C4-2B (cell line): Measurements from ENCODE around the gene ZNF718.

Experiments used
- ZFX ChIP-seq: fragments of 450-650 bp; IDR thresholded peaks from 2 replicates; pipeline ENCODE4 v1.6.1; 2017
- TF ChIP-seq, protein P1 (sequence below): fragments of 450-650 bp; conservative IDR thresholded peaks from 2 replicates; pipeline ENCODE4 v1.5.1; 2017; ENCODE audit warnings: mild to moderate bottlenecking

DNA sequence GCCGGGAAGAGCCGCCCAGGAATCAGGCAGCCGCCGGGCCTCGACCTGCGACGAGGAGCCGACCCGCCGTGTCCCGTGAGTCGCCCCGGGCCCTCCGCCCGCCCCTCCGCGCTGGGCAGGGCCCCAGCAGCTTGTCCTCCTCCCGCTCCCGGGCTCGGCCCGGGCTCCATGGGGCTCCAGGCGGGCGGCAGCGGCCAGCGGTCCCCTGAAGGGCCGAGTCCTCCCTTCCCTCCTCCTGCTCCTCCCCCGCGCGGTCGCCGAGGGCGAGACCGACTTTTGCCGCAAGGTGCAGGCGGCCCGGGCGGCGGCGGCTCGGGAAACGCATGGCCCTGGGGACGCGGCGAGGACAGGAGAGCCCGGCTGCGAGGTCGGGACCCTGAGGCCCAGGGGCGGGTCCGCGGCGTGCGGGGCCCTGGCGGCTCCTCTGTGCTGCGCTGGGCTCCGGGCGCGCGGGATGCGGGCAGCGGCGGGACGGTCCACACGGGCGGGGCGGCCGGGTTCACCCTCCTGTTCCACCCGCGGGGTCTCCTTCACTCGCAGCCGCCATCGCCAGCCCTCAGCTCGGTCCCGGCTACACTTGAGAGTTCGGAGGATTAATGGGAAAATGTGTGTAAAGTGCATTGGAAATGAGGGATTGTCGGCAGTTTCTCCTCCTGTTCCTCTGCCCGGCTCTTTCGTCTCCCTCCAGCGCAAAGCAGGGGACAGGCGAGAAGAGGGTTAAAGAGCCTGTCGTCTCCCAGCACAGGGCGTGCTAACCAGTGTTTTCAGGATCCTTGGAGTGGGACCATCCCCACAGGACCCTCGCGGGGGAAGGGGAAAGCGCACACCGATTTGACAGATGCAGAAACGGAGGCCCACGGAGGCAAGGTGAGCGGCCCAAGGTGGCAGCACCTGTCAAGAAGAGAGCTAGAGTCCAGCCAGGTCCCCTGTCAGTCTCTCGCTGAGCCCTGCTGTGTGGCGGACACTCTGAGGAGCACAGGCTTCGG, 16.6 kb upstream of the ZNF718 start:
- TF ChIP-seq, protein P1, sequence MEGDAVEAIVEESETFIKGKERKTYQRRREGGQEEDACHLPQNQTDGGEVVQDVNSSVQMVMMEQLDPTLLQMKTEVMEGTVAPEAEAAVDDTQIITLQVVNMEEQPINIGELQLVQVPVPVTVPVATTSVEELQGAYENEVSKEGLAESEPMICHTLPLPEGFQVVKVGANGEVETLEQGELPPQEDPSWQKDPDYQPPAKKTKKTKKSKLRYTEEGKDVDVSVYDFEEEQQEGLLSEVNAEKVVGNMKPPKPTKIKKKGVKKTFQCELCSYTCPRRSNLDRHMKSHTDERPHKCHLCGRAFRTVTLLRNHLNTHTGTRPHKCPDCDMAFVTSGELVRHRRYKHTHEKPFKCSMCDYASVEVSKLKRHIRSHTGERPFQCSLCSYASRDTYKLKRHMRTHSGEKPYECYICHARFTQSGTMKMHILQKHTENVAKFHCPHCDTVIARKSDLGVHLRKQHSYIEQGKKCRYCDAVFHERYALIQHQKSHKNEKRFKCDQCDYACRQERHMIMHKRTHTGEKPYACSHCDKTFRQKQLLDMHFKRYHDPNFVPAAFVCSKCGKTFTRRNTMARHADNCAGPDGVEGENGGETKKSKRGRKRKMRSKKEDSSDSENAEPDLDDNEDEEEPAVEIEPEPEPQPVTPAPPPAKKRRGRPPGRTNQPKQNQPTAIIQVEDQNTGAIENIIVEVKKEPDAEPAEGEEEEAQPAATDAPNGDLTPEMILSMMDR, result no peak
- TF ChIP-seq ZFX, result no peak
